ENCODE measurements around the gene DYNC2I2. TPM values are rescaled to one million over a fixed set of nuclear protein-coding genes. Genes with fewer than 3 reads are reported as not detected.
A peak's percentile ranks its signal among the peaks of the same experiment; 100 is the strongest.

The DYNC2I2 gene
- total and polyA plus RNA-seq, 2 of the 4 experiments (the other 2 are of a cell fraction): 33.7 to 37.1 TPM

DNA sequence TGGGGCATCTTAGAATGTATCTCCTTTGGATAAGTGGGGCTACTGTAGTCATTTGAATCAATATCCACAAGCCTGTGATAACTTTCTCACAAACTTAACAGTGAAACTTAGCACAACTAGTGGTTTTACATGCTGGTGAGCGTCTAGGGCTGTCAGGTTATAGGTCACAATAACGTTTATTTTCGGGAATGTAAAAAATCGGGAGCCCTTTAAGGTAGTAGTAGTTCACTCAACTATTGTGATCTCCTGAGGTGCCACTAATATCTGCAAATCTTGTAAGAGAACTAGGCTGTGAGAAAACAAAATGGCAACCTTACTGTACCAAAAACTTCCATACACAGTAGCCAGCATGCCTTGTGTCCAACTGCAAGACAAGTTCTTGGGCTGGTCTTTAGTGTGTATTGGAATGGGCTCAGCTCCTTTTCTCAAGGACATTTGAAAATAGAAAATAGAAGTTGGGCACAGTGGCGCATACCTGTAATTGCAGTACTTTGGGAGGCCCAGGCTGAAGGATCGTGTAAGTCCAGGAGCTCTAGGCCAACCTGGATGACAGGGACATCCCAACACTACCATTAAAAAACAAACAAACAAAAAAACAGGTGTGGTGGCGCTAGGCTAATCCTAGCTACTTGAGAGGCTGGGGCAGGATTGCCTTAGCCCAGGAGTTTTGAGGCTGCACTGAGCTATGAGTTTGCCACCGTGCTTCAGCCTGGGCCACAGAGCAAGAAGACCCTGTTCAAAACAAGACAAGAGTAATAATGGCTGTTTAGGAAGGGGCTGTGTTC lies 40.5 kb upstream of the DYNC2I2 start:
- H3K18ac ChIP-seq (ENCODE audit: low read depth, low read length): no peak overlapping the region
- H2BK15ac ChIP-seq (ENCODE audit: low read depth, low read length): no peak overlapping the region
- intact Hi-C loops (cut with micrococcal nuclease): loop anchor here (10.0 kb wide), 1 partner anchor 122 kb away; no protein-coding TSS in a partner anchor
- TF ChIP-seq FOS (IDR thresholded peaks at IDR 0.05; ENCODE audit: low read depth, low read length): no peak
- TF ChIP-seq MXI1 (IDR thresholded peaks at IDR 0.05; ENCODE audit: borderline replicate concordance, low read depth, low read length): no peak
- no peak for TF ChIP-seq RFX5 (IDR thresholded peaks at IDR 0.05; ENCODE audit: low read depth, low read length)
- TF ChIP-seq POLR2A (IDR thresholded peaks at IDR 0.05; ENCODE audit: low read depth, low read length): no peak
- TF ChIP-seq BHLHE40 (IDR thresholded peaks at IDR 0.05; ENCODE audit: low read depth, low read length): no peak
- TF ChIP-seq MAZ (IDR thresholded peaks at IDR 0.05; ENCODE audit: borderline replicate concordance, low read depth, low read length): no peak
- no peak for TF ChIP-seq RCOR1 (IDR thresholded peaks at IDR 0.05; ENCODE audit: insufficient replicate concordance, low read length)
- no peak for TF ChIP-seq CEBPB (IDR thresholded peaks at IDR 0.05; ENCODE audit: low read depth, low read length)
- TF ChIP-seq MAFK (IDR thresholded peaks at IDR 0.05; ENCODE audit: low read depth, low read length): no peak
- no peak for TF ChIP-seq CHD1 (IDR thresholded peaks at IDR 0.05; ENCODE audit: low read depth, low read length)
- no peak for TF ChIP-seq SMC3 (IDR thresholded peaks at IDR 0.05; ENCODE audit: low read depth, low read length)
- H3K79me1 ChIP-seq (ENCODE audit: low read depth in 1 of 2, low read length in 2 of 2): peaks cover 10 to 34% of the 10 kb centered on the region in 2 experiments; a peak in 3 of 4 replicates
- no peak overlapping the region for H2BK120ac ChIP-seq (ENCODE audit: low read depth, low read length)
- dilution Hi-C loops (cut with HindIII; ENCODE audit: low sequenced_read_pairs, unreplicated experiment): no loop called here
- H3K4me2 ChIP-seq (ENCODE audit: low read depth, low read length): no peak overlapping the region
- no peak overlapping the region for H3K14ac ChIP-seq (replicated peaks; ENCODE audit: low read depth, low read length)
- CTCF ChIA-PET: no interaction called here
- H2BK5ac ChIP-seq (ENCODE audit: low read depth, low read length, poor library complexity, severe bottlenecking): no peak overlapping the region
- ATAC-seq (ENCODE audit: low read depth) (peak; percentile 9; the same call in 1 of the 2 replicates), DNase-seq (no peak)
- H4K5ac ChIP-seq (ENCODE audit: low read depth, low read length): no peak overlapping the region
- no peak overlapping the region for H3K9ac ChIP-seq (ENCODE audit: low read depth, low read length)
- peaks cover 5% of the 10 kb centered on the region; the same call in 1 of the 2 replicates for H4K20me1 ChIP-seq (ENCODE audit: insufficient read depth, low read length)
- H2AK5ac ChIP-seq (ENCODE audit: low read depth, low read length): no peak overlapping the region
- H2AK9ac ChIP-seq (replicated peaks; ENCODE audit: low read depth, low read length, poor library complexity): no peak overlapping the region
- H2BK20ac ChIP-seq (ENCODE audit: low read depth, low read length): no peak overlapping the region
- no peak overlapping the region for H3K27ac ChIP-seq (ENCODE audit: insufficient read depth, low read length)
- H3K56ac ChIP-seq (ENCODE audit: extremely low read depth, insufficient read depth, low read length): no peak overlapping the region
- BruUV-seq (replicated peaks): no TSS peak
- no peak overlapping the region for H2AFZ ChIP-seq (replicated peaks; ENCODE audit: low read length, poor library complexity)
- in situ Hi-C loops (cut with MboI; ENCODE audit: low sequenced_read_pairs): no loop called here
- H3K4me3 ChIP-seq (ENCODE audit: insufficient read depth, low read depth, low read length): no peak overlapping the region
- POLR2A ChIA-PET (ENCODE audit: unreplicated experiment): no interaction called here
- H3K9me1 ChIP-seq (ENCODE audit: insufficient read depth, low read length): peaks cover 11% of the 10 kb centered on the region
- WGBS, 2 experiments (ENCODE audit: extremely low coverage in 2 of 2, insufficient read length in 1 of 2): 80% methylated on average over 1 of the region's 8 CpGs; no CpG with 5 or more reads in 1 of the 2 experiments
- H3K4ac ChIP-seq (ENCODE audit: low read depth, low read length): no peak overlapping the region
- H3K36me3 ChIP-seq (ENCODE audit: control insufficient read depth, insufficient read depth, low read length): peaks cover 22% of the 10 kb centered on the region
- H4K8ac ChIP-seq (ENCODE audit: low read depth in 2 of 2, low read length in 2 of 2): no peak overlapping the region
- H3K27me3 ChIP-seq (ENCODE audit: control insufficient read depth, insufficient read depth, low read length): no peaks in the 10 kb centered on the region
- H4K91ac ChIP-seq (ENCODE audit: insufficient read depth, low read depth, low read length): no peak overlapping the region
- H3K9me3 ChIP-seq (ENCODE audit: control insufficient read depth, insufficient read depth, low read length): no peaks in the 10 kb centered on the region
- H3K4me1 ChIP-seq (ENCODE audit: control insufficient read depth, insufficient read depth, low read length): no peaks in the 10 kb centered on the region
- no peak overlapping the region for H3K23ac ChIP-seq (ENCODE audit: low read depth, low read length)
